WTC11 (cell line): ENCODE data around the gene PNRC1.

Experiments
- EMX1 ChIP-seq: fragments of 250-450 bp; sonication (Bioruptor Pico); IDR thresholded peaks from 2 replicates; pipeline ENCODE4 v1.8.0; 2021; ENCODE audit warnings: mild to moderate bottlenecking
- SMAD4 ChIP-seq: sonication (generic); formaldehyde crosslinking; IDR thresholded peaks from 2 replicates; pipeline ENCODE4 v1.8.0; 2022; ENCODE audit warnings: mild to moderate bottlenecking, missing genetic modification reagents
- ZNF671 ChIP-seq: fragments of 250-450 bp; sonication (Bioruptor Pico); IDR thresholded peaks from 2 replicates; pipeline ENCODE4 v1.8.0; 2021; ENCODE audit warnings: mild to moderate bottlenecking
- TF ChIP-seq, protein P1 (sequence below): fragments of 200-600 bp; IDR thresholded peaks from 2 replicates; pipeline ENCODE4 v1.8.0; 2022; ENCODE audit warnings: antibody characterized with exemption
- TF ChIP-seq, protein P2 (sequence below): sonication (generic); formaldehyde crosslinking; IDR thresholded peaks from 2 replicates; pipeline ENCODE4 v1.8.1; 2022; ENCODE audit warnings: mild to moderate bottlenecking, missing genetic modification reagents, moderate library complexity, borderline replicate concordance

DNA sequence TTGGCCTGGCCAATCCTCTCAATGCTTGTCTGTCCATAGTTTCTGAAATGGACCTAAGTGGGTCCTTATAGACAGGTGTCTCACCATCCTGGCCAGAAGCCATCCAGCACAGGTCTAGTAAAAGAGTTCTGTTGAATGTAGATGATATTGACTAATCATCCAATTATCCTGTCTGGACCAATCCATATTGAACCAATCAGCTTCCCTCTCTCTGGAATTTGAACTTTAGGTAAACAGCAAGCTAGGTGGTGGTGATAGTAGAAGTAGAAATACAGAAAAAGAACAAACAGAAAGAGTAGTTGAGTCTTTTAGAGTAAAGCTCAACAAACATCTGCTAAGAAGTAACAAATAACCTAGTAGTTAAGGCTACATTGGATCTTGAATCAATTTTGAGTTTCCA is 9.5 kb upstream of the PNRC1 start:
- TF ChIP-seq EMX1 (no peak), ZNF671 (no peak), SMAD4 (CRISPR knock-in tag) (no peak)
- TF ChIP-seq, protein P1, sequence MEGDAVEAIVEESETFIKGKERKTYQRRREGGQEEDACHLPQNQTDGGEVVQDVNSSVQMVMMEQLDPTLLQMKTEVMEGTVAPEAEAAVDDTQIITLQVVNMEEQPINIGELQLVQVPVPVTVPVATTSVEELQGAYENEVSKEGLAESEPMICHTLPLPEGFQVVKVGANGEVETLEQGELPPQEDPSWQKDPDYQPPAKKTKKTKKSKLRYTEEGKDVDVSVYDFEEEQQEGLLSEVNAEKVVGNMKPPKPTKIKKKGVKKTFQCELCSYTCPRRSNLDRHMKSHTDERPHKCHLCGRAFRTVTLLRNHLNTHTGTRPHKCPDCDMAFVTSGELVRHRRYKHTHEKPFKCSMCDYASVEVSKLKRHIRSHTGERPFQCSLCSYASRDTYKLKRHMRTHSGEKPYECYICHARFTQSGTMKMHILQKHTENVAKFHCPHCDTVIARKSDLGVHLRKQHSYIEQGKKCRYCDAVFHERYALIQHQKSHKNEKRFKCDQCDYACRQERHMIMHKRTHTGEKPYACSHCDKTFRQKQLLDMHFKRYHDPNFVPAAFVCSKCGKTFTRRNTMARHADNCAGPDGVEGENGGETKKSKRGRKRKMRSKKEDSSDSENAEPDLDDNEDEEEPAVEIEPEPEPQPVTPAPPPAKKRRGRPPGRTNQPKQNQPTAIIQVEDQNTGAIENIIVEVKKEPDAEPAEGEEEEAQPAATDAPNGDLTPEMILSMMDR: no peak
- TF ChIP-seq, protein P2, sequence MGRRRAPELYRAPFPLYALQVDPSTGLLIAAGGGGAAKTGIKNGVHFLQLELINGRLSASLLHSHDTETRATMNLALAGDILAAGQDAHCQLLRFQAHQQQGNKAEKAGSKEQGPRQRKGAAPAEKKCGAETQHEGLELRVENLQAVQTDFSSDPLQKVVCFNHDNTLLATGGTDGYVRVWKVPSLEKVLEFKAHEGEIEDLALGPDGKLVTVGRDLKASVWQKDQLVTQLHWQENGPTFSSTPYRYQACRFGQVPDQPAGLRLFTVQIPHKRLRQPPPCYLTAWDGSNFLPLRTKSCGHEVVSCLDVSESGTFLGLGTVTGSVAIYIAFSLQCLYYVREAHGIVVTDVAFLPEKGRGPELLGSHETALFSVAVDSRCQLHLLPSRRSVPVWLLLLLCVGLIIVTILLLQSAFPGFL (CRISPR knock-in tag): no peak
